ENCODE data around the gene NAP1L4.

Gene NAP1L4

GRCh38 chr11:2904153-2905052 is 87.7 kb downstream of the NAP1L4 start:
- DNase-seq (ENCODE audit: low read depth): no peak
- no peak for TF ChIP-seq CTCF (conservative IDR thresholded peaks at IDR 0.05; ENCODE audit: low read depth, low read length)
- H3K4me3 ChIP-seq (ENCODE audit: low read depth, low read length): no peak overlapping the region

GRCh38 chr11:2903672-2904011 is 88.5 kb downstream of the NAP1L4 start:
- DNase-seq (ENCODE audit: low read depth): no peak
- TF ChIP-seq CTCF (conservative IDR thresholded peaks at IDR 0.05; ENCODE audit: low read depth, low read length): no peak
- no peak overlapping the region for H3K4me3 ChIP-seq (ENCODE audit: low read depth, low read length)

GRCh38 chr11:2902784-2903671 is 89.1 kb downstream of the NAP1L4 start:
- TF ChIP-seq CTCF (conservative IDR thresholded peaks at IDR 0.05; ENCODE audit: low read depth, low read length): no peak
- peak overlapping the region; percentile 73 for H3K4me3 ChIP-seq (ENCODE audit: low read depth, low read length)
- DNase-seq (ENCODE audit: low read depth): no peak

DNA sequence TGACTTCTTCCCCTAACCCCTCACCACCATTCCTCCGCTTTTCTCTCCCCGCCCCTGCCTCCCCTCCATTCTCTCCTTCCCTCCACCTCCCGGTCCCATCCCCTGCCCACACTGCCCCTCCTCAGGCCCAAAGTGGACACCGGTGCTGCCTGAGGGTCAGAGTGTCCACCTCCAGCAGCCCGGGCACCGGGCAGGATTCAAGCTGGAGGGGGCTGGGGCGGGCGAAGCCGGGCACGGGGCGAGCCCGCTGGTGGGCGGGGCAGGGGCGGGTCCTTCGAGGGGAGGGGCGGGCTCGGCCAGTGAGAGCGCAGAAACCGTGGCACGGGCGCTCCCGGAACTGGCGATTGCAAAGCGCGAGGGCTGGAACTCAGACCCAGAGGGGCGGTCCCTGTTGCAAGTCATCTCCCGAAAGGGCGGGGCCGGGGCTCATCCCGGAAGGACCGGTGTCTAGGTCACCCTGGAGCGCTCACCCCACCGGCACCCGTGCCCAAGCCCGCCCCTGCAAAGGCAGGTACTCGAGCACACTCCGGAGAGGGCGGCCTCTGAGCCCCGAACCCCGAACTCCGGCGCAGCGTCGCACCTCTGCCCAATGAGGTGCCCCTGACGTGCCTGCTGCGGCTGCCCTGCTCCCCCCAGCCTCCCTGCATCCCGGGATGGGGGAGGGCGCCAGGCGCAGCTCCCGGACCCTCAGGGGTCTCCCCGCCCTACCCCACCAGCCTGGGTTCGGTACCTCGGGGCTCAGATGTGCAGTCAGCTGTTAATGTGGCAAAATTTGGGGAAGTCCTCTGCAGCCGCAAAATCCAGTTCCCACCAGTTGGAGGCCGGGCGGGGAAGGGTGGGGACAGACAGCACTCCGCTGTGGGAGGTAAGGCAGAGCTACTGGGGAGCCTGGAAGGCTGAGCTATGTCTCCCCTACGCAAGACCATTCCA is 90.0 kb downstream of the NAP1L4 start:
- H3K4me3 ChIP-seq (ENCODE audit: low read depth, low read length): peak overlapping the region; percentile 73
- DNase-seq (ENCODE audit: low read depth): peak; percentile 93
- TF ChIP-seq CTCF (conservative IDR thresholded peaks at IDR 0.05; ENCODE audit: low read depth, low read length): no peak

- no peak for DNase-seq (ENCODE audit: low read depth)
- no peak for TF ChIP-seq CTCF (conservative IDR thresholded peaks at IDR 0.05; ENCODE audit: low read depth, low read length)
- peak overlapping the region; percentile 61 for H3K4me3 ChIP-seq (ENCODE audit: low read depth, low read length)
Observed at GRCh38 chr11:2901196-2901796, 90.8 kb downstream of the NAP1L4 start.
